Pancreas (tissue), 10 donors: ENCODE measurements around the gene TGIF2. TPM values are rescaled to one million over a fixed set of nuclear protein-coding genes. Genes with fewer than 3 reads are reported as not detected.

ENCODE experiments used
- ATAC-seq, 4 donors: fragments of 200-7000 bp; cut with Tn5 transposase; one replicate each; pipeline versions ENCODE4 v1.8.0 to v1.9.1; 2020; ENCODE audit warnings: mild to moderate bottlenecking in 4 of 4, moderate library complexity in 4 of 4
- DNase-seq, 6 donors: peaks; one replicate each; pipeline ENCODE4 v3.0.0-alpha.2; 2020
- FAIRE-seq: peaks from 2 replicates; lab custom pipeline; 2012; peaks lifted over from hg19 to GRCh38; lab: Jason Lieb, UNC
- H3K27ac ChIP-seq, 4 donors: fragments of 200-600 bp; sonication (generic); 1 replicate in 3 of 4; 2 replicates in 1 of 4; pipeline versions ENCODE4 v1.5.0 to v1.8.0; 2020
- H3K27me3 ChIP-seq, 4 donors: fragments of 200-600 bp; one replicate each; pipeline ENCODE4 v1.8.0; 2021
- H3K36me3 ChIP-seq, 3 donors: fragments of 200-600 bp; sonication (generic) in 1 of 3; one replicate each; pipeline versions ENCODE4 v1.5.0 to v1.8.0; 2020 to 2021
- H3K4me1 ChIP-seq, 3 donors: fragments of 200-600 bp; one replicate each; pipeline ENCODE4 v1.8.0; 2021
- H3K4me3 ChIP-seq, 4 donors: fragments of 200-600 bp; sonication (generic) in 2 of 4; one replicate each; pipeline versions ENCODE4 v1.5.0 to v1.8.0; 2020 to 2021
- H3K9me3 ChIP-seq, 4 donors: fragments of 200-600 bp; one replicate each; pipeline ENCODE4 v1.8.0; 2021
- WGBS, 2 donors: extraction: QIAGEN DNeasy Blood & Tissue Kit; methylation state at CpG; one replicate each; pipeline ENCODE4 v1.1.7; 2013; 5-methylcytosine and 5-hydroxymethylcytosine counted together
- intact Hi-C, 3 donors: fragments of 100-400 bp; cut with DNase I; formaldehyde crosslinking; loops; one replicate each; pipeline versions ENCODE4 v1.11.1 to v1.14.2; 2022
- polyA plus RNA-seq, 2 donors: library from polyadenylated mRNA; stranded (reverse); fragments of 200-250 nt; gene quantifications; one replicate each; pipeline ENCODE4 v1.2.3, GENCODE V29; 2013
- total RNA-seq, 6 donors: library from RNA; stranded (reverse); fragmentation: NEBNext Ultra II Directional in 4 of 6; extraction: Animal tissue kit (Norgen Biotek cat#: 25700) in 4 of 6; gene quantifications; one replicate each; pipeline versions ENCODE4 v1.2.1 to v1.2.4, GENCODE V29; 2021 to 2023
- TF ChIP-seq, protein P1 (sequence below), 4 donors: fragments of 200-600 bp; sonication (generic) in 3 of 4; IDR thresholded peaks; one replicate each; pipeline versions ENCODE4 v1.5.0 to v1.8.0; 2021; ENCODE audit warnings: antibody characterized with exemption in 4 of 4
- donor health status: healthy with polysubstance abuse.
- donor health status: DM: no; HTN: no; CAD: no; lungs with moderate emphysema.
- donor health status: DM: no; HTN: no; CAD: no.
- donor health status: control.
- donor health status: control.
- donor health status: Bipolar disorder and iron deficiency.
- donor health status: DM: yes; HTN: yes; CAD: no.
- donor health status: DM: no; HTN: no; CAD: no.
- donor health status: DM: no; HTN: no; CAD: no.
- donor health status: DM: yes; HTN: yes; CAD: no.

The TGIF2 gene
- total and polyA plus RNA-seq, 8 donors, result 5.7 to 18.9 (median 12.8) TPM

DNA sequence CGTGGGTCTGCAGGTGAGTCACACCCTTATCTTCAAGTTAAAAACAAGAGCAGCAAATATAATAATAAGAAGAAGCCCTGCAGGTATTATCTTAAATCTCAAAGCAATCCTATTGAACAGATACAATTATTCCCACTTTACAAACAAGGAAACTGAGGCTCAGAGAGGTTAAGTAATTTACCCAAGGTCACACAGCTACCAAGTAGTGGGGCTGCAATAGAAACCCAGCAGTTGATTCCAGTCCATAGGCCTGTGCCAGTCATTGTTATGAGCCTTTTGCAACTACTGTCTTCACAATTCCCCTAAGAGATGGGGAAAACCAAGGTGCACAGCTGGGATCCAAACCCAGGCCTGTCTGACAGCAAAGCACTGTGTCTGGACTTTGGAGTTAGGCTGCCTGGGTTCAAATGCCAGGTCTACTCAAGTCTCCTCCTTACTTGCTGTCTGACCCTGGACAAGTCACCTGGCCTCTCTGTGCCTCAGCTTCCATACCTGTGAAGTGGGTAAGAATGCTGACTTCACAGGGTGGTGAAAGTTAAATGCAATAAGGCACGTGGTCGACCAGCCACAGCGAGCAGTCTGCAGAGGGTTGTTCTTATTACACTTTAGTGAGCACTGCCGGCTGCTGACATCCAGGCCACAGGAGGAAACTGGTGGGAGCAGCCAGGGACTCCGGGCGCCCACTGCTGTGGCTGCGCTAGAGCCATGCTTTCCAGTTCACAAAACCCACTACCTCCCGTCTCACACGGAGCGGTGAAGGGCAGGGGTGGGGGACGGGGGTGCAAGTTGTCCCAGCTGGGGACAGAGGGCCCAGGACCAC is 26.0 kb upstream of the TGIF2 start:
- Histone ChIP-seq H3K9me3 (no peaks in the 10 kb centered on the region), H3K4me3 (no peak overlapping the region), H3K4me1 (no peaks in the 10 kb centered on the region), H3K27me3 (no peaks in the 10 kb centered on the region), H3K36me3 (no peaks in the 10 kb centered on the region), H3K27ac (no peak overlapping the region)
- 78% methylated on average over 12 of the region's 12 CpGs for WGBS, 2 donors
- intact Hi-C loops, result no loop called here
- ATAC-seq, result no peak
- TF ChIP-seq, protein P1, sequence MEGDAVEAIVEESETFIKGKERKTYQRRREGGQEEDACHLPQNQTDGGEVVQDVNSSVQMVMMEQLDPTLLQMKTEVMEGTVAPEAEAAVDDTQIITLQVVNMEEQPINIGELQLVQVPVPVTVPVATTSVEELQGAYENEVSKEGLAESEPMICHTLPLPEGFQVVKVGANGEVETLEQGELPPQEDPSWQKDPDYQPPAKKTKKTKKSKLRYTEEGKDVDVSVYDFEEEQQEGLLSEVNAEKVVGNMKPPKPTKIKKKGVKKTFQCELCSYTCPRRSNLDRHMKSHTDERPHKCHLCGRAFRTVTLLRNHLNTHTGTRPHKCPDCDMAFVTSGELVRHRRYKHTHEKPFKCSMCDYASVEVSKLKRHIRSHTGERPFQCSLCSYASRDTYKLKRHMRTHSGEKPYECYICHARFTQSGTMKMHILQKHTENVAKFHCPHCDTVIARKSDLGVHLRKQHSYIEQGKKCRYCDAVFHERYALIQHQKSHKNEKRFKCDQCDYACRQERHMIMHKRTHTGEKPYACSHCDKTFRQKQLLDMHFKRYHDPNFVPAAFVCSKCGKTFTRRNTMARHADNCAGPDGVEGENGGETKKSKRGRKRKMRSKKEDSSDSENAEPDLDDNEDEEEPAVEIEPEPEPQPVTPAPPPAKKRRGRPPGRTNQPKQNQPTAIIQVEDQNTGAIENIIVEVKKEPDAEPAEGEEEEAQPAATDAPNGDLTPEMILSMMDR (IDR thresholded peaks at IDR 0.05), result no peak
- FAIRE-seq, result no peak
- no peak for DNase-seq

DNA sequence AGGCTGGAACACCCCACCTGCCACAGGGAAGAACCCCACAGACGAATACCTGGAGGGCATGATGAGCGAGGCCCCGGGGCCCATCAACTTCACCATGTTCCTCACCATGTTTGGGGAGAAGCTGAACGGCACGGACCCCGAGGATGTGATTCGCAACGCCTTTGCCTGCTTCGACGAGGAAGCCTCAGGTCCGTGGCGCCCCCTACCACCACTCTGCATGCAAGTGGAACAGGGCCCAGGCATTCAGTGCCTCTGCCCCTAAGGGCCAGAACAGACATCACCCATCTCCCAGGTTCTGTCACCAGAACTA is 25.4 kb upstream of the TGIF2 start:
- 63 to 73% methylated on average over 12 of the region's 12 CpGs for WGBS, 2 donors
- DNase-seq, result peak in 1 of 6 donors; percentile 61

DNA sequence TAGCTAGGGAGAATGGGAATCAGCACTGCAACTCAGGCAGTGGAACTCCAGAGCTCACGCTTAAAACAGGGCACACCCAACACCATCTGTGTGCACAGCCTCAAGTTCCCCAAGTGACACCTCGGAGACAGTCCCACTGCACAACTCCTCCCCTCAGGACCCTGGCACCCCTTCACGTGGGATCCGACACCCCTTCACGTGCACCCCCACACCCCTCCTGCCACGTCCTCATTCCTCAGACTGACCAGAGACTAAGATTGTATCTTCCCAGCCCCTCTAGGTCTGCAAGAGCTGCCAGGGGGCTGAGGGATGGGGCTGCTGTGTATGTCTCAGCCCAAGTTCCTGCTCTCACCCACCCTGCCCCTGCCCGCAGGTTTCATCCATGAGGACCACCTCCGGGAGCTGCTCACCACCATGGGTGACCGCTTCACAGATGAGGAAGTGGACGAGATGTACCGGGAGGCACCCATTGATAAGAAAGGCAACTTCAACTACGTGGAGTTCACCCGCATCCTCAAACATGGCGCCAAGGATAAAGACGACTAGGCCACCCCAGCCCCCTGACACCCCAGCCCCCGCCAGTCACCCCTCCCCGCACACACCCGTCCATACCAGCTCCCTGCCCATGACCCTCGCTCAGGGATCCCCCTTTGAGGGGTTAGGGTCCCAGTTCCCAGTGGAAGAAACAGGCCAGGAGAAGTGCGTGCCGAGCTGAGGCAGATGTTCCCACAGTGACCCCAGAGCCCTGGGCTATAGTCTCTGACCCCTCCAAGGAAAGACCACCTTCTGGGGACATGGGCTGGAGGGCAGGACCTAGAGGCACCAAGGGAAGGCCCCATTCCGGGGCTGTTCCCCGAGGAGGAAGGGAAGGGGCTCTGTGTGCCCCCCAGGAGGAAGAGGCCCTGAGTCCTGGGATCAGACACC is 24.4 kb upstream of the TGIF2 start:
- FAIRE-seq, result no peak
- 83 to 88% methylated on average over 21 to 23 of the region's 23 CpGs for WGBS, 2 donors
- no peak overlapping the region for H3K27ac ChIP-seq
- no peak overlapping the region for H3K4me3 ChIP-seq
- intact Hi-C loops, result no loop called here
- no peaks in the 10 kb centered on the region for H3K4me1 ChIP-seq
- TF ChIP-seq, protein P1 (IDR thresholded peaks at IDR 0.05), result no peak
- ATAC-seq, result no peak
- peak in 1 of 6 donors; percentile 27 for DNase-seq
- H3K36me3 ChIP-seq, result no peaks in the 10 kb centered on the region
- H3K9me3 ChIP-seq, result no peaks in the 10 kb centered on the region
- H3K27me3 ChIP-seq, result no peaks in the 10 kb centered on the region

More for the DNA sequence above, 25.4 kb upstream of the TGIF2 start:
- FAIRE-seq, result no peak
- intact Hi-C loops, result no loop called here
- TF ChIP-seq, protein P1 (IDR thresholded peaks at IDR 0.05), result no peak
- Histone ChIP-seq H3K9me3 (no peaks in the 10 kb centered on the region), H3K27me3 (no peaks in the 10 kb centered on the region), H3K27ac (no peak overlapping the region), H3K4me3 (no peak overlapping the region), H3K4me1 (no peaks in the 10 kb centered on the region), H3K36me3 (no peaks in the 10 kb centered on the region)
- ATAC-seq, result no peak

DNA sequence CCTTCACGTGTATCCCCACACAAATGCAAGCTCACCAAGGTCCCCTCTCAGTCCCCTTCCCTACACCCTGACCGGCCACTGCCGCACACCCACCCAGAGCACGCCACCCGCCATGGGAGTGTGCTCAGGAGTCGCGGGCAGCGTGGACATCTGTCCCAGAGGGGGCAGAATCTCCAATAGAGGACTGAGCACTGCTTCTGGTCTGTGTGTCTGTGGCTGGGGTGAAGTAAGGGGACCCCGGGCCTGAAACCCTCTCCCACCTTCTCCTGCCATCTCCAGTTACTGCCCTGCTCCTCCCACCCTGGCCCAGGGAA is 23.8 kb upstream of the TGIF2 start:
- intact Hi-C loops, result no loop called here

More for the DNA sequence above, 23.8 kb upstream of the TGIF2 start:
- H3K4me3 ChIP-seq, result no peak overlapping the region
- FAIRE-seq, result no peak
- no peaks in the 10 kb centered on the region for H3K9me3 ChIP-seq
- H3K36me3 ChIP-seq, result no peaks in the 10 kb centered on the region
- TF ChIP-seq, protein P1 (IDR thresholded peaks at IDR 0.05), result no peak
- H3K4me1 ChIP-seq, result no peaks in the 10 kb centered on the region
- no peak for ATAC-seq
- no peak overlapping the region for H3K27ac ChIP-seq
- 87 to 89% methylated on average over 9 of the region's 9 CpGs for WGBS, 2 donors
- no peaks in the 10 kb centered on the region for H3K27me3 ChIP-seq
- peak in 1 of 6 donors; percentile 25 for DNase-seq
